Mesenchymal stem cell (in vitro differentiated cells and primary cell): ENCODE measurements around the gene RTBDN.

Experiments
- DNase-seq: peaks from one replicate; pipeline ENCODE4 v3.0.0-alpha.2; 2013
- H2AFZ ChIP-seq: one replicate; pipeline ENCODE4 v1.6.1; 2013; ENCODE audit warnings: low read depth, mild to moderate bottlenecking, control low read depth, inconsistent platforms, low read length, moderate library complexity
- H2AK5ac ChIP-seq: 2 replicates; pipeline ENCODE4 v1.6.1; 2013; ENCODE audit warnings: low read length, moderate library complexity, mild to moderate bottlenecking, inconsistent platforms; ENCODE audit not compliant: severe bottlenecking
- H2BK120ac ChIP-seq: one replicate; pipeline ENCODE4 v1.6.1; 2013; ENCODE audit warnings: low read depth, mild to moderate bottlenecking, inconsistent platforms, low read length, moderate library complexity
- H2BK12ac ChIP-seq, 2 experiments: one replicate each; pipeline ENCODE4 v1.6.1; 2013; ENCODE audit warnings: inconsistent platforms in 2 of 2, low read length in 2 of 2, mild to moderate bottlenecking in 2 of 2, moderate library complexity in 2 of 2, control low read depth in 1 of 2
- H2BK15ac ChIP-seq: one replicate; pipeline ENCODE4 v1.6.1; 2013; ENCODE audit warnings: mild to moderate bottlenecking, low read depth, inconsistent platforms; ENCODE audit not compliant: poor library complexity, severe bottlenecking
- H2BK5ac ChIP-seq: 2 replicates; pipeline ENCODE4 v1.6.1; 2013; ENCODE audit warnings: low read depth, mild to moderate bottlenecking, low read length, control low read depth, inconsistent platforms; ENCODE audit not compliant: poor library complexity, severe bottlenecking
- H3K14ac ChIP-seq, 2 experiments: one replicate each; pipeline ENCODE4 v1.6.1; 2013; ENCODE audit warnings: inconsistent platforms in 2 of 2, low read length in 2 of 2, control low read depth in 1 of 2, mild to moderate bottlenecking in 1 of 2, moderate library complexity in 1 of 2
- H3K18ac ChIP-seq, 2 experiments: one replicate each; pipeline ENCODE4 v1.6.1; 2013; ENCODE audit warnings: inconsistent platforms in 2 of 2, low read length in 2 of 2, control low read depth in 1 of 2, low read depth in 1 of 2, mild to moderate bottlenecking in 1 of 2
- H3K23ac ChIP-seq, 2 experiments: one replicate each; pipeline ENCODE4 v1.6.1; 2013; ENCODE audit warnings: inconsistent platforms in 2 of 2, low read length in 2 of 2, mild to moderate bottlenecking in 2 of 2, moderate library complexity in 2 of 2, control low read depth in 1 of 2
- H3K27ac ChIP-seq: 2 replicates; pipeline ENCODE4 v1.5.1; 2013; ENCODE audit warnings: mild to moderate bottlenecking, moderate library complexity, low read length, control low read depth, inconsistent platforms; ENCODE audit not compliant: poor library complexity, severe bottlenecking
- H3K27me3 ChIP-seq, 2 experiments: 2 replicates each; pipeline versions ENCODE4 v1.6.1 to v1.7.0; 2013; ENCODE audit warnings: low read length in 2 of 2, mild to moderate bottlenecking in 2 of 2, moderate library complexity in 2 of 2, control low read depth in 1 of 2, inconsistent platforms in 1 of 2; ENCODE audit not compliant: control insufficient read depth in 1 of 2, insufficient read depth in 1 of 2
- H3K36me3 ChIP-seq, 2 experiments: 2 replicates each; pipeline versions ENCODE4 v1.6.1 to v1.7.0; 2013; ENCODE audit warnings: low read length in 2 of 2, control low read depth in 1 of 2, inconsistent platforms in 1 of 2, low read depth in 1 of 2, mild to moderate bottlenecking in 1 of 2; ENCODE audit not compliant: insufficient read depth in 2 of 2, control insufficient read depth in 1 of 2
- H3K4ac ChIP-seq, 2 experiments: one replicate each; pipeline ENCODE4 v1.6.1; 2013; ENCODE audit warnings: inconsistent platforms in 2 of 2, low read length in 2 of 2, mild to moderate bottlenecking in 2 of 2, moderate library complexity in 2 of 2, control low read depth in 1 of 2, low read depth in 1 of 2
- H3K4me1 ChIP-seq: 2 replicates; pipeline ENCODE4 v1.6.1; 2013; ENCODE audit warnings: low read depth, low read length, control low read depth; ENCODE audit not compliant: control insufficient read depth, insufficient read depth
- H3K4me2 ChIP-seq: 2 replicates; pipeline ENCODE4 v1.6.1; 2013; ENCODE audit warnings: low read length, mild to moderate bottlenecking, inconsistent platforms; ENCODE audit not compliant: poor library complexity, severe bottlenecking
- H3K4me3 ChIP-seq, 2 experiments: 2 replicates each; pipeline versions ENCODE4 v1.5.1 to v1.7.0; 2013; ENCODE audit warnings: low read length in 2 of 2, mild to moderate bottlenecking in 2 of 2, control low read depth in 1 of 2, low read depth in 1 of 2; ENCODE audit not compliant: insufficient read depth in 1 of 2
- H3K79me1 ChIP-seq: replicated peaks from 2 replicates; pipeline ENCODE4 v1.6.1; 2013; ENCODE audit warnings: mild to moderate bottlenecking, control low read depth, low read length, inconsistent platforms; ENCODE audit not compliant: poor library complexity, severe bottlenecking
- H3K9ac ChIP-seq: 2 replicates; pipeline ENCODE4 v1.7.0; 2013; ENCODE audit warnings: mild to moderate bottlenecking, low read length, moderate library complexity
- H3K9me3 ChIP-seq: 2 replicates; pipeline ENCODE4 v1.7.0; 2013; ENCODE audit warnings: mild to moderate bottlenecking, low read length; ENCODE audit not compliant: control insufficient read depth
- H4K8ac ChIP-seq: one replicate; pipeline ENCODE4 v1.6.1; 2013; ENCODE audit warnings: inconsistent platforms, mild to moderate bottlenecking, low read length, moderate library complexity
- H4K91ac ChIP-seq: one replicate; pipeline ENCODE4 v1.6.1; 2013; ENCODE audit warnings: mild to moderate bottlenecking, low read length, inconsistent platforms
- WGBS: methylation state at CpG from one replicate; pipeline ENCODE4 v1.1.7; 2013; ENCODE audit warnings: mixed read lengths; 5-methylcytosine and 5-hydroxymethylcytosine counted together

RTBDN gene

DNA sequence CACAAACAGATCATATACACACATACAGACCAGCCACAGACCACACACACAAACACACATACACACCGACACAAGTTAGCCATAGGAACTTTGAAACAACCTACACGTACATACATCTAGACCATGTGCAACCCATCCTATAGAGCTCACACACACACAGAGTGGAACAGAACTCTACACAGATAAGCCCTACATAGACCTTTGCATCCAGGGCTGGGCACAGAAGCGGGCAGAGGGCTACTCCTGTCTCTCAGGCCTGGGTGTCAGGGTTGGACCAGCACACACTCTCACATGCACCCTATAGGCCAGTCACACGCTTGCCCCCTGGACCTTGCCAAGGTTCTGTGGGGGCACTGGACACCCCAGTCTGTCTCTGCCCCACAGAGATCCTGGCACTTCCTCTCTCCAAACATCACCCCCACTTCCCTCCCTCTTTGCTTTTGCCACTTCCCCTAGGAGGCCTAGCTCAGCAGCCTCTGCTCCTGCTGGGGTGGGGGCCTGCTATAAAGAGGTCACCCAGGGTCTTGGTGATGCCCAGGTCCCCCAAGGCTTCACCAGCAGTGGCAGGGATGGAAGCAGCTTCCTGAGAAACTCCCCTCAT is 48.8 kb downstream of the RTBDN start:
- WGBS, result 85% methylated on average over 4 of the region's 4 CpGs
- peak overlapping the region; percentile 83 for H4K8ac ChIP-seq
- no peak overlapping the region for H2AFZ ChIP-seq
- no peak overlapping the region for H3K4me2 ChIP-seq
- H3K14ac ChIP-seq, result peak overlapping the region in 1 of 2 experiments; percentile 56
- peak overlapping the region; percentile 13 for H3K27ac ChIP-seq
- peak overlapping the region; percentile 95 for H2BK15ac ChIP-seq
- no peaks in the 10 kb centered on the region for H3K36me3 ChIP-seq
- no peak overlapping the region for H3K4me3 ChIP-seq
- no peaks in the 10 kb centered on the region for H3K9me3 ChIP-seq
- H4K91ac ChIP-seq, result peak overlapping the region; percentile 90
- peak overlapping the region; percentile 89 to 91 for H3K18ac ChIP-seq
- peak overlapping the region; percentile 84 for H2AK5ac ChIP-seq
- DNase-seq, result no peak
- peak overlapping the region; percentile 40 for H3K9ac ChIP-seq
- H2BK120ac ChIP-seq, result peak overlapping the region; percentile 88
- no peak overlapping the region for H3K23ac ChIP-seq
- peak overlapping the region; percentile 85 to 95 for H3K4ac ChIP-seq
- peak overlapping the region; percentile 12 to 95 for H2BK12ac ChIP-seq
- peaks cover 1% of the 10 kb centered on the region for H3K79me1 ChIP-seq
- H2BK5ac ChIP-seq, result no peak overlapping the region
- H3K27me3 ChIP-seq, result no peaks in the 10 kb centered on the region
- peaks cover 54% of the 10 kb centered on the region for H3K4me1 ChIP-seq

GRCh38 chr19:12784871-12785430 is 49.4 kb downstream of the RTBDN start:
- WGBS, result 70% methylated on average over 5 of the region's 5 CpGs
- Histone ChIP-seq H4K91ac (peak overlapping the region; percentile 40), H2AK5ac (no peak overlapping the region), H3K18ac (peak overlapping the region; percentile 38 to 91), H3K4me1 (peaks cover 49% of the 10 kb centered on the region), H3K4me3 (no peak overlapping the region), H3K14ac (no peak overlapping the region), H4K8ac (peak overlapping the region; percentile 55), H3K23ac (no peak overlapping the region), H2AFZ (no peak overlapping the region), H2BK15ac (no peak overlapping the region), H2BK5ac (no peak overlapping the region), H3K27me3 (no peaks in the 10 kb centered on the region), H2BK12ac (peak overlapping the region; percentile 12 to 95), H3K9me3 (no peaks in the 10 kb centered on the region), H2BK120ac (no peak overlapping the region), H3K79me1 (peaks cover 1% of the 10 kb centered on the region), H3K36me3 (no peaks in the 10 kb centered on the region), H3K4ac (peak overlapping the region; percentile 25 to 33), H3K9ac (peak overlapping the region; percentile 40), H3K4me2 (no peak overlapping the region), H3K27ac (no peak overlapping the region)
- peak; percentile 76 for DNase-seq

DNA sequence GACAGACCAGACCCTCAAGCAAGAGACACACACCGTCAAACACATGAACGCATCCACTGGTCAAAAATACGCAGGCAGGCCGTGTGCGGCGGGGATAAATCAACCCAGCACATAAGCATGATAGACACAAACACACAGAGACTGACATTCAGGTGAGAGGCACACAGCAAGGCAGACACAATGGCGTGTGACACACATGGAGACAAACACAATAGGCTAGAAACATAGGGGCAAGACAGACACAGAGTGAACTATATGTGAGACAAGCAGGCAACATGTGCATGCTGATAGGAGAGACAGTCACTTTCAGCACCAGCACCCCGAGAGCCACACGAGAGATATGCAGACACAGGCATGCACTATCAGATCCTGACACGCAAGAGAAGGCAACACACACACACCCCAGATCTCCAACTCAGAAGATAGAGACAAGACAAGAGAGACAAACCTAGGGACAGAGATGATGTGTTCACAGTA is 49.9 kb downstream of the RTBDN start:
- Histone ChIP-seq H3K14ac (no peak overlapping the region), H2BK15ac (no peak overlapping the region), H3K23ac (no peak overlapping the region), H2AK5ac (peak overlapping the region; percentile 28), H3K79me1 (peaks cover 1% of the 10 kb centered on the region), H3K18ac (peak overlapping the region; percentile 46 to 64), H3K27me3 (no peaks in the 10 kb centered on the region), H3K9ac (peak overlapping the region; percentile 0), H2BK12ac (peak overlapping the region; percentile 95 to 96), H3K4me3 (no peak overlapping the region), H2BK5ac (no peak overlapping the region), H3K4me1 (peaks cover 49% of the 10 kb centered on the region), H3K27ac (peak overlapping the region; percentile 6), H3K4me2 (no peak overlapping the region), H4K8ac (peak overlapping the region; percentile 55), H2AFZ (no peak overlapping the region), H3K9me3 (no peaks in the 10 kb centered on the region), H4K91ac (peak overlapping the region; percentile 89), H2BK120ac (no peak overlapping the region), H3K36me3 (no peaks in the 10 kb centered on the region), H3K4ac (peak overlapping the region; percentile 25 to 33)
- 55% methylated on average over 7 of the region's 10 CpGs for WGBS
- peak; percentile 82 for DNase-seq

- peaks cover 50% of the 10 kb centered on the region for H3K4me1 ChIP-seq
- peaks cover 1% of the 10 kb centered on the region for H3K79me1 ChIP-seq
- peak; percentile 68 for DNase-seq
- no peak overlapping the region for H3K23ac ChIP-seq
- peak overlapping the region; percentile 64 for H3K9ac ChIP-seq
- H3K27me3 ChIP-seq, result no peaks in the 10 kb centered on the region
- H3K9me3 ChIP-seq, result no peaks in the 10 kb centered on the region
- H2AFZ ChIP-seq, result no peak overlapping the region
- H2BK15ac ChIP-seq, result peak overlapping the region; percentile 73
- no peak overlapping the region for H3K4me3 ChIP-seq
- peak overlapping the region; percentile 36 for H3K4me2 ChIP-seq
- whole genome bisulfite sequencing, result 11% methylated on average over 16 of the region's 19 CpGs
- peak overlapping the region; percentile 89 for H4K91ac ChIP-seq
- no peak overlapping the region for H2BK5ac ChIP-seq
- no peaks in the 10 kb centered on the region for H3K36me3 ChIP-seq
- peak overlapping the region; percentile 57 for H2AK5ac ChIP-seq
- peak overlapping the region; percentile 67 for H4K8ac ChIP-seq
- peak overlapping the region; percentile 68 to 96 for H3K18ac ChIP-seq
- peak overlapping the region; percentile 62 to 98 for H3K4ac ChIP-seq
- peak overlapping the region; percentile 35 for H3K27ac ChIP-seq
- H2BK12ac ChIP-seq, result peak overlapping the region; percentile 96 to 100
- no peak overlapping the region for H3K14ac ChIP-seq
- peak overlapping the region; percentile 83 for H2BK120ac ChIP-seq
Observed at GRCh38 chr19:12783849-12784393, 50.5 kb downstream of the RTBDN start.
